Measurements from ENCODE around the gene TMEM178B.
"Not testable (repeated sequence)": the region's sequence is repeated elsewhere in the genome, so short reads cannot be mapped to it uniquely, and the experiment has no call there.

The TMEM178B gene

DNA sequence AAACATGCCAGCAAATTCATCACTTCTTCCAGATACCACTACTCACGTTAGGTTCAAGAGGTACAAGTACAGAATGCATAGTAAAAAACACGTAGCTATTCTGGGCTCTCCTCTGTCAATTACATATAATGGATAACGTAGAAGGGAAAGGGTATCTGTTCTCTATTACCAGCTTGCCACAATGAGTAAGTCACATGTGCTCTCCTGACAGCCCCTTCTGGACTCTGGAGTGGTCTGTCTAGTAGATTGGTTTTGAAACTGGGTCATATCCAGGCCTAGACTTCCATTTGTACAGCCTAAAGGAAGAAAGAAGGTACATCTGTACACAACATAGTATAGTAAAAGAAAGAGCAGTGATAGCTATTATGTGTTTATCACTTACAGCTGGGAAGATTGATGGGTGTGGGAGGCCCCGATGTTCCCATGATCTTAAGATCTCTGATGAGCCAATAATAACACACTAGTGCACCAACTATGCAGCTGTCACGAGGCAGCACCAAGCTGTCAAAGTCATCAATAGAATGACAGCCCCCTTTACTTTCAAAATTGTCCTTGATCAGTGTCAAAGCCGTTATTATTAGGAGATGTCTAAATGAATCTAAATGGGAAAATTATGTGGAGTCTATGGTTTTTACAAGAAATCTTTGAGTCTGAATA, 315.4 kb downstream of the TMEM178B start:
- no peak for DNase-seq (ENCODE audit: low spot score)

- DNase-seq (ENCODE audit: low spot score): no peak
Measured at GRCh38 chr7:141390339-141390738, 316.5 kb downstream of the TMEM178B start.

DNA sequence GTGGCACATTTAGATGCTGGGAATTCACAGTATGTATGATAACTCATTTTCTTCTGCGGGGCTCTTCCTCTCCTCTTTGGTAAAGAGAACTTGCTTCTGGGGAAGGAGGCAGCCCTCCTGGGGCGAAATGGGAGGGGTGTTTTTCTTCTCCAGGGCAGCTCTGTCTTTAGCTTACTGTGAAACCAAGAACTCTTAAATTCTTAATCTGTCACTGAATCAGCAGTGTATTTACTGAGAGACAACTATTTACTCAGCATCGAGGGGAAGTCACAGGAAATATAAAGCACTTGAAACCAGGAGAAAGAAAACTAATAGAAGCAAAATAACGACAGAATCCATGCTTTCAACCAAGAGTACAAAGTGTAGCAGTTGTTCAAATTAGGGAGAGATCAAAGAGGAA, 319.2 kb downstream of the TMEM178B start:
- no peak for DNase-seq (ENCODE audit: low spot score)

- no peak for DNase-seq (ENCODE audit: low spot score)
Measured at GRCh38 chr7:141397236-141398163, 323.6 kb downstream of the TMEM178B start.

GRCh38 chr7:141400356-141400755, 326.5 kb downstream of the TMEM178B start:
- DNase-seq (ENCODE audit: low spot score): no peak

- no peak for DNase-seq (ENCODE audit: low spot score)
Measured at GRCh38 chr7:141402277-141402996, 328.6 kb downstream of the TMEM178B start.

- DNase-seq (ENCODE audit: low spot score): not testable (repeated sequence)
Measured at GRCh38 chr7:141403846-141404245, 330.0 kb downstream of the TMEM178B start.

DNA sequence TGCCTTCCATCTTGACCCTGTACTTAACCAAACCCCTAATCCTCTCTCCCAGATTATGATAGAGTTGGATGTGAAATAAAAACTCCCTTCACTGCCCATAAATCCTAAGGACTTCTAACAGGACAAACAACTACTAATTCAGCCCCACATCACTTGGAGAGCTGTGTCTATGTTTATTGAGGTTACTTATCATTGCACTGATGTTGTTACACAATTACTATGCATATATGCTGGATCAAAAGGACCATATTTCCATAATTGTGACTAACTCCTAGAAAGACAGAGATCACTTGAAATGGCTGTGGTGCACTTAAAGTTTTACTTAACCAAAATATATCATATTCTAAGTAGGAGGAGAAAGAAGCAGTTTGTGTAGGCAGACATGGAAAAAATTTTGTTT, 332.5 kb downstream of the TMEM178B start:
- DNase-seq (ENCODE audit: low spot score): no peak

- DNase-seq (ENCODE audit: low spot score): no peak
Measured at GRCh38 chr7:141407893-141408292, 334.0 kb downstream of the TMEM178B start.

DNA sequence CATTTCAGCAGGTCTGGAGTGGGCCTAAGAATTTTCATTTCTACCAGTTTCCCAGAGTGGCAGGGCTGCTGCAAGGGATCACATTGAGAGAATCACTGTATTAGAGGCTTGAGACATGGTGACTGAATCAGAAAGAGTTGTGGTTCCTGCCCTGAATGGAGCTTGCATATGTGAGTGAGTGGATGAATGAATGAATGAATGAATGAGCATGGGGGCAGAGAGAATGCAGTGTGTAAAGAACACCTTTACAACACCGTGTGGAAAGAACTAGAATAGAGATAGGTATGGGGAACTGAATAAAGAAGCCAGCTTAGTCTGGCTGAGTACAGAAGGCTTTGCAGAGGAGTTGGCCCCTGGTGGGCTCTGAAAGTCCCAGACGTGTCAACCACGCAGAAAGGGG, 334.6 kb downstream of the TMEM178B start:
- no peak for DNase-seq (ENCODE audit: low spot score)

DNA sequence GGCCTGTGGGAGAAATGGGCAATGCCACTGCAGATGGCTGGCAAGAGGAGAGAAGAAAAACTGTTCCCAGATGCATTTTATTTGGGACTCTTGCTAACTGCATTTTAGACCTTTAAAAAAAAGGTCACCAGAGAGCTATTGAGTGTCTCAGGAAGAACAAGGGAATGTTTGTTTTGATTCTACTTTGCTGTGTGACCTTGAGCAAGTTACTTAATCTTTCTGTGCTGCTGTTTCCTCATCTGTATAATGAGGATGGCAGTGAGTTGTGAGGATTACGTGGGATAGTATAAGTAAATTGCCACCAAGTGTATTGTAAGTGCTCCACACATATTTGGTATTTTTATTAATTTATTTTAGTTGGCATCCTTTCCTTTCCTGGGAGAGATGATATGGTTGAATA, 335.4 kb downstream of the TMEM178B start:
- DNase-seq (ENCODE audit: low spot score): no peak

DNA sequence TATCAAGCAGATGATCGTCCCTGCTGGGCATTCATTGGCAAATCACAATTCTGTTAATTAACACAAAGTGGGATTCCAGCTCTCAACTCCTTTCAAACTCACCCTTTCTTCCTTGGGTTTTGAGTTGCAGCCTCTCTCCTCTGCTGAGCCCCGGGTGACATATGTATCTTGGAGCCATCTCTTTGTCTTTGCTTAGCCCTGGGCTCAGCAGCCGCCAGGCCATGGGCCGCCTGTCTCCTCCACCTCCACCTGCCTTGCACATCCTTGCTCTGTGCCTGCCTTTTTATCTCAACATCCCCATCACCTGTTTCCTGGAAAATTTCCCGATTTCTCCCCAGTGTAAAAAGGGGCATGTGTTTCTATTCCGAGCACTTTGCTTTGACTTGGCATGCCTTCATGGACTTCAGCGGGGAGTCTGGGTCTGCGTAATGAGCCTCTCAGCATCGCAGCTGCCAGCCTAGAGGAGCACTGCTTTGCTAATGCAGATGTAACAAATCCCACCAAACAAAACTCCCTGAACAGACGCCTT, 336.0 kb downstream of the TMEM178B start:
- DNase-seq (ENCODE audit: low spot score): no peak

DNA sequence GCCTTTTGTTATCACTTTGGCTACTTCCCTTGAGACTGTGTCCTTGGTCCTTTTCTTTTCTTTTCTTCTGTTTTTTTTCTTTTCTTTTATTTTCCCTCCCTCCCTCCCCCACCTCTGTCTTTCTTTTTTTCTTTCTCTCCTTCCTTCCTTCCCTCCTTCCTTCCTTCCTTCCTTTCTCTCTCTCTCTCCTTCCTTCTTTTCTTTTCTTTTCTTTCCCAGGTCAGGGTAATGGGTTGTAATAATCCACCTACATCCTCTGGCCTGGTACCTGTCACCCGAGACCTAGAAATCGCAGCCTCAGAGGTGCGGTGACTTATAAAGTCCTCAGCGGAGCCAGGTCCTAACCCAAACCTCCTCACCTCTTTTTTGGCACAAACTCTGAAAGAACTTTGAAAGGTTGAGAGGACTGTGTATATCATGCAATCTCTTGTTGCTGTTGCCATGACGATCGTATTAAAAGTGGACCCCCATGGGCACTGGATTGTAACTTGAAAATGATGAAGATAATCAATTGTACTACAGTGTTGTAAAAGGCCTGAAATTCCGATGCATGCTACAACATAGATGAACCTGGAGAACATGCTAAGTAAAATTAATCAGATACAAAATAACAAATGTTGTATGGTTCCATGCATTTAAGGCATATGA, 336.6 kb downstream of the TMEM178B start:
- no peak for DNase-seq (ENCODE audit: low spot score)

DNA sequence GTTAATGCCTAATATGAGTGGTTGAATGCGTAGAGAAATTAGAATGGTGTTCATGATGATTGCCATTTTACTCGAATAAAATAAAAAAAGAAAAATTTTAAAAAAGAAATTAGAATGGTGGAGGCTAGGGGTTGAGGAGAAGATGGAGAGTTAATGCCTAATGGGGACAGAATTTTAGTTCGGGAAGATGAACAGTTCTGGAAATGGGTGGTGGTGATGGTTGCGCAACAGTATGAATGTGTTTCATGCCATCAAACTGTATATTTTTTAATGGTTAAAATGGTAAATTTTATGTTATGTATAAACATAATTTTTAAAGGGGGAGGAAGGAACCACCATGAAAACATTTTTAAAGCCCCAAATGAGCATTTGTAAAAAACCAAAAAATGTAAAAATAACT, 337.3 kb downstream of the TMEM178B start:
- DNase-seq (ENCODE audit: low spot score): no peak

DNA sequence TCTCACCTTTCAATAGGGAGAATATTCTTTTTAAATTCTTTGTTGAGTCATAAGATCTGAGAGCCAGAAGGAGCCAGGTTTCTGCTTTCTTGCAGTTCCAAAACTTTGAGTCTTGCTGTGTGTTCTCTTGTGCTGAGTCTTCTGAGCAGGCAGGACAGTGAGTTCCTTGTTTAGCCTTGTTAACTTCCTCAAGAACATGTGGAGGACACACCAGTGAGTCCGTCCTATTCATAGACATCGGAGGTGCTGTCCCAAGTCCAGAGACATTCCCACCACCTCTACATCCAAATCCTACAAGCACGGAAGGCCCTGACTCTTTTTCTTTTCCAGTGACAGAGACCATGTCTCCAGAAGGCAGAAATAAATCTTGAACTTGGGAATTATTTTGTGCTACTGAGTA, 342.1 kb downstream of the TMEM178B start:
- DNase-seq (ENCODE audit: low spot score): no peak

DNA sequence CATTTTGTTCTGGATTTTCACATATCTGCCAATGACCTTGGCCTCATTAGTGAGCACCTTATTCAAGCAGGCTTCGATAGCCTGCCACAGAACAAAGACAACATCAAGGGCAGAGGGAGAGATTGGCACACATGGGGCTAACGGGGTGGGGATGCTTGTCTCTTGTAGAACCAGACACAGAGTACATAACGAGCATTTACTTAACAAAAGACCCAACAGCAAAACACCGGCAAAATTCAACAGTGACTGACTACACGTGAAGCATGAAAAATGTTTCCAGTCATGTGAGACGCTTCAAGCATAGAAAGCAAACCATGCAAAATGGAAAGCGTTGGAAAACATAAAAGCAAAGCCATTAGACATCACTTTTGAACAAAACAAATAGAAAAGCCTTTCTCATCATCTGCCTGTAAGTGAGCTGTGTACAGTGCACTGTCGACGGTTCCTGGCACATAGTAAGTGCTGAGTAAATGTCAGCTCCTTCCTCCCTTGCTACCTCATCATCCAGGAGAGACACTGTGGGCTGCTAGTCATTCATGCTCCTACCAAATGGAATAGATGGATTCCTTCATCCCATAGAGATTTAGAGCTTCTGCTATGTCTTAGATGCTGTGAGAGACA, 342.9 kb downstream of the TMEM178B start:
- no peak for DNase-seq (ENCODE audit: low spot score)

DNA sequence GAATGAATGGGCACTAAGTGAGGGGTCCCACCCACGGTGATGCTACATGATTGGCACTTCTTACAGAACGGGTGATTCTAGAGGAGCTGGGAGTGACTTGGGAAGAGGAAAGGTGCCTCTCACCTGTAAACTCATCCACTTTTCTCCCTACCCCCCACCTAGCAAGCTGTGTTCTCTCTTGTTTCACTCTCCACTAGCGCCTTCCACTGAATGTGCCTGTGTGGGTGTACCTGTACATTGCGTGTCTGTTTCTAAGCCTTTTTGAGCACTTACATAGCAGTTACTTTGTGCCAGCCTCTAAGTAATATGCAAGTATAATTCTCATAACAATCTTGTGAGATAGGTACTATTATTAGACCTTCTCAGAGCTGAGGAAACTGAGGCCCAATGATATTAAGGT, 343.6 kb downstream of the TMEM178B start:
- no peak for DNase-seq (ENCODE audit: low spot score)

DNA sequence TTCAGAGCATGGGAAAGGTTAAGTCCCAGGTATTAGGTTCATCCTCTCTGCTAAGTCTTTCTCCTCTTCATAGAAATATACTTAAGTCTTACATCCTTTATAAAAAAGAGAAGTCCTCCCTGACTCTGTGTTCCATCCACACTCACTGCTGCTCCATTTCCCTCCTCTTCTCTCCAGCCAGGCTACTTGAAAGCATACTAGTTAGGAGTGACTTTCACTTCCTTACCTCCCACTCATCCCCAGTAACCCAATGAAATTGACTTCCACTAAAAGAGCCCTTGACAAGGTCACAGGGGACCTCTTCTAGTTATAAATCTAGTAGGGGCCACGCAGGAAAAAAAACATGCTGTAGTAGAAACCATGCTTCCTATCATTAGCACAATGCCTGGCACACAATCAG, 344.2 kb downstream of the TMEM178B start:
- no peak for DNase-seq (ENCODE audit: low spot score)

- DNase-seq (ENCODE audit: low spot score): no peak
Measured at GRCh38 chr7:141421306-141421705, 347.4 kb downstream of the TMEM178B start.

DNA sequence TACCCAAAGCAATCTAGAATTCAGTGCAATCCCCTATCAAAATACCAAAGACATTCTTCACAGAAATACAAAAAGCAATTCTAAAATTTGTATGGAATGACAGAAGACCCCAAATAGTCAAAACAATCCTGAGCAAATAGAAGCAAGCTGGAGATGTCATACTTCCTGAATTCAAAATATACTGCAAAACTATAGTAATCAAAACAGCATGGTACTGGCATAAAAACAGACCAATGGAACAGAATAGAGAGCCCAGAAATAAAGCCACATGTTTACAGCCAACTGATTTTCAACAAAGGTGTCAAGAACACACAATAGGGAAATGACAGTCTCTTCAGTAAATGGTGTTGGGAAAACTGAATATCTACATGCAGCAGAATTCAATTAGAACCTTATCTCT, 353.3 kb downstream of the TMEM178B start:
- no peak for DNase-seq (ENCODE audit: low spot score)

GRCh38 chr7:141430455-141431139, 356.7 kb downstream of the TMEM178B start:
- DNase-seq (ENCODE audit: low spot score): no peak
